Caco-2 (cell line): ENCODE data around the gene MANBA. TPM values are rescaled to one million over a fixed set of nuclear protein-coding genes. Genes with fewer than 3 reads are reported as not detected.
A peak's percentile ranks its signal among the peaks of the same experiment; 100 is the strongest.

Experiments
- BruUV-seq: library from RNA; stranded (reverse); fragments of 400-500 nt; replicated peaks from 2 replicates; lab custom pipeline; 2021; lab: Mats Ljungman, UMichigan
- CTCF ChIA-PET: fragments of 300-600 bp; sonication (Branson Sonifier 250); formaldehyde crosslinking; loops from one replicate; lab custom pipeline; 2022; ENCODE audit warnings: antibody characterized with exemption; lab: Charles Lee
- POLR2A ChIA-PET: fragments of 300-600 bp; sonication (Branson Sonifier 250); formaldehyde crosslinking; loops from one replicate; lab custom pipeline; 2022; ENCODE audit warnings: antibody characterized with exemption; lab: Charles Lee
- DNase-seq, 2 experiments: peaks; one replicate each; pipeline versions ENCODE4 v3.0.0 to v3.0.0-alpha.2; 2020 to 2022
- H3K27me3 ChIP-seq: replicated peaks from 2 replicates; pipeline ENCODE4 v1.6.0; 2011; ENCODE audit warnings: low read length; ENCODE audit not compliant: control insufficient read depth, insufficient read depth
- H3K36me3 ChIP-seq: 2 replicates; pipeline ENCODE4 v1.5.1; 2011; ENCODE audit warnings: low read length; ENCODE audit not compliant: control insufficient read depth, insufficient read depth
- H3K4me1 ChIP-seq: fragments of 250-450 bp; sonication (Bioruptor Pico); 2 replicates; pipeline ENCODE4 v1.5.1; 2020; ENCODE audit warnings: mild to moderate bottlenecking
- H3K4me3 ChIP-seq: 2 replicates; pipeline ENCODE4 v1.5.1; 2011; ENCODE audit warnings: low read depth, mild to moderate bottlenecking, control low read depth, low read length
- H3K9me3 ChIP-seq: fragments of 250-450 bp; sonication (Bioruptor Pico); 2 replicates; pipeline ENCODE4 v1.5.1; 2020; ENCODE audit warnings: mild to moderate bottlenecking, moderate library complexity
- H3K27ac Mint-ChIP-seq: one replicate; pipeline ENCODE4 v1.8.0; 2022; ENCODE audit warnings: mixed read lengths; ENCODE audit not compliant: unreplicated experiment
- H3K27me3 Mint-ChIP-seq: one replicate; pipeline ENCODE4 v1.8.0; 2022; ENCODE audit warnings: mixed read lengths; ENCODE audit not compliant: insufficient read depth, unreplicated experiment
- H3K36me3 Mint-ChIP-seq: one replicate; pipeline ENCODE4 v1.8.0; 2022; ENCODE audit warnings: mild to moderate bottlenecking, mixed read lengths; ENCODE audit not compliant: insufficient read depth, unreplicated experiment
- H3K4me1 Mint-ChIP-seq: one replicate; pipeline ENCODE4 v1.8.0; 2022; ENCODE audit warnings: low read depth, mixed read lengths; ENCODE audit not compliant: unreplicated experiment
- H3K4me3 Mint-ChIP-seq: one replicate; pipeline ENCODE4 v1.8.0; 2022; ENCODE audit warnings: mild to moderate bottlenecking, moderate library complexity, mixed read lengths; ENCODE audit not compliant: unreplicated experiment
- H3K9me3 Mint-ChIP-seq: one replicate; pipeline ENCODE4 v1.8.0; 2022; ENCODE audit warnings: mixed read lengths; ENCODE audit not compliant: unreplicated experiment
- CTCF ChIP-seq, 2 experiments: fragments of 200-600 bp in 1 of 2; IDR thresholded peaks; 1 replicate in 1 of 2; 2 replicates in 1 of 2; pipeline versions ENCODE4 v1.5.1 to v1.8.0; 2011 to 2022; ENCODE audit warnings: antibody characterized with exemption in 1 of 2, control low read depth in 1 of 2, inconsistent platforms in 1 of 2, low read depth in 1 of 2, low read length in 1 of 2, mild to moderate bottlenecking in 1 of 2, moderate library complexity in 1 of 2; ENCODE audit not compliant: insufficient read depth in 1 of 2, severe bottlenecking in 1 of 2, unreplicated experiment in 1 of 2
- intact Hi-C: fragments of 100-400 bp; cut with micrococcal nuclease; formaldehyde crosslinking; loops from one replicate; pipeline ENCODE4 v1.10.0; 2022; ENCODE audit not compliant: unreplicated experiment
- total RNA-seq: library from RNA; stranded (reverse); gene quantifications from 2 replicates; pipeline ENCODE4 v1.2.3, GENCODE V29; 2022

The MANBA gene
- total RNA-seq, 1 experiment from 2014 or later = 53.5 TPM

GRCh38 chr4:102789317-102789717 is 28.5 kb upstream of the MANBA start:
- 0 out of 2 replicates have a peak, but pooled peaks cover 4% of the 10 kb centered on the region for H3K4me1 ChIP-seq
- Mint-ChIP-seq H3K27me3 (no peaks in the 10 kb centered on the region), H3K4me1 (peaks cover 7% of the 10 kb centered on the region), H3K4me3 (no peak overlapping the region), H3K27ac (no peak overlapping the region), H3K36me3 (peaks cover 50% of the 10 kb centered on the region), H3K9me3 (no peaks in the 10 kb centered on the region)
- H3K36me3 ChIP-seq = no peaks in the 10 kb centered on the region
- POLR2A ChIA-PET = no interaction called here
- intact Hi-C loops = loop anchor here (2.0 kb wide), 1 partner anchor 29 kb away; the partner anchor contains the start of gene MANBA
- H3K9me3 ChIP-seq = peaks cover 4% of the 10 kb centered on the region; the same call in 1 of the 2 replicates
- TSS peak; percentile 3 for BruUV-seq
- CTCF ChIA-PET = no interaction called here
- H3K27me3 ChIP-seq = no peaks in the 10 kb centered on the region
- no peak for DNase-seq
- no peak overlapping the region for H3K4me3 ChIP-seq
- TF ChIP-seq CTCF (IDR thresholded peaks at IDR 0.05; ENCODE audit: insufficient read depth in 1 of 2, low read depth in 1 of 2, low read length in 1 of 2, severe bottlenecking in 1 of 2, unreplicated experiment in 1 of 2) = no peak

- Mint-ChIP-seq H3K27ac (no peak overlapping the region), H3K4me1 (peaks cover 7% of the 10 kb centered on the region), H3K27me3 (no peaks in the 10 kb centered on the region), H3K36me3 (peaks cover 47% of the 10 kb centered on the region), H3K9me3 (no peaks in the 10 kb centered on the region), H3K4me3 (no peak overlapping the region)
- 0 out of 2 replicates have a peak, but pooled peaks cover 4% of the 10 kb centered on the region for H3K4me1 ChIP-seq
- no peaks in the 10 kb centered on the region for H3K36me3 ChIP-seq
- H3K9me3 ChIP-seq = peaks cover 4% of the 10 kb centered on the region; the same call in 1 of the 2 replicates
- DNase-seq = no peak
- no peaks in the 10 kb centered on the region for H3K27me3 ChIP-seq
- no TSS peak for BruUV-seq
- no peak overlapping the region for H3K4me3 ChIP-seq
- intact Hi-C loops = loop anchor here (2.0 kb wide), 1 partner anchor 27 kb away; the partner anchor contains the start of gene MANBA
- TF ChIP-seq CTCF (IDR thresholded peaks at IDR 0.05; ENCODE audit: insufficient read depth in 1 of 2, low read depth in 1 of 2, low read length in 1 of 2, severe bottlenecking in 1 of 2, unreplicated experiment in 1 of 2) = no peak
- POLR2A ChIA-PET = no interaction called here
- CTCF ChIA-PET = no interaction called here
Observed at GRCh38 chr4:102787944-102788343, 27.2 kb upstream of the MANBA start.

- no peak for DNase-seq
- TF ChIP-seq CTCF (IDR thresholded peaks at IDR 0.05; ENCODE audit: insufficient read depth in 1 of 2, low read depth in 1 of 2, low read length in 1 of 2, severe bottlenecking in 1 of 2, unreplicated experiment in 1 of 2) = no peak
- Mint-ChIP-seq H3K4me3 (no peak overlapping the region), H3K27me3 (no peaks in the 10 kb centered on the region), H3K27ac (no peak overlapping the region), H3K4me1 (peaks cover 3% of the 10 kb centered on the region), H3K36me3 (peaks cover 42% of the 10 kb centered on the region), H3K9me3 (no peaks in the 10 kb centered on the region)
- BruUV-seq = no TSS peak
- CTCF ChIA-PET = no interaction called here
- Histone ChIP-seq H3K27me3 (no peaks in the 10 kb centered on the region), H3K9me3 (peaks cover 4% of the 10 kb centered on the region; the same call in 1 of the 2 replicates), H3K4me3 (no peak overlapping the region), H3K36me3 (no peaks in the 10 kb centered on the region), H3K4me1 (0 out of 2 replicates have a peak, but pooled peaks cover 3% of the 10 kb centered on the region)
- POLR2A ChIA-PET = no interaction called here
- intact Hi-C loops = no loop called here
Observed at GRCh38 chr4:102787096-102787881, 26.5 kb upstream of the MANBA start.
